Stimulated activated CD8-positive, alpha-beta memory T cell treated with anti-CD3 and anti-CD28 coated beads, Interleukin-12 subunit alpha, Interleukin-12 subunit beta, amount 100 ng/mL, for 24 hours (primary cell): ENCODE data around the gene AURKAIP1.
A peak's percentile ranks its signal among the peaks of the same experiment; 100 is the strongest.
"Not testable (repeated sequence)": the region's sequence is repeated elsewhere in the genome, so short reads cannot be mapped to it uniquely, and the experiment has no call there.

Experiments used
- DNase-seq: peaks from one replicate; pipeline ENCODE4 v3.0.0-alpha.2; 2020; ENCODE audit errors: extremely low read depth

Gene AURKAIP1

GRCh38 chr1:1387098-1388077 is 12.4 kb upstream of the AURKAIP1 start:
- DNase-seq, result no peak

- no peak for DNase-seq
Measured at GRCh38 chr1:1385931-1386330, 10.9 kb upstream of the AURKAIP1 start.

- not testable (repeated sequence) for DNase-seq
Measured at GRCh38 chr1:1385339-1385738, 10.3 kb upstream of the AURKAIP1 start.

- DNase-seq, result no peak
Measured at GRCh38 chr1:1381294-1381693, 6.3 kb upstream of the AURKAIP1 start.

GRCh38 chr1:1380860-1381259 is 5.9 kb upstream of the AURKAIP1 start:
- DNase-seq, result no peak

- no peak for DNase-seq
Measured at GRCh38 chr1:1377540-1378205, 2.7 kb upstream of the AURKAIP1 start.

- no peak for DNase-seq
Measured at GRCh38 chr1:1376551-1377226, 1.7 kb upstream of the AURKAIP1 start.

GRCh38 chr1:1374589-1374928 is 448 bp downstream of the AURKAIP1 start:
- DNase-seq, result no peak

- DNase-seq, result no peak
Measured at GRCh38 chr1:1373815-1374588, 1.0 kb downstream of the AURKAIP1 start.

- DNase-seq, result no peak
Measured at GRCh38 chr1:1373051-1373814, 1.8 kb downstream of the AURKAIP1 start.

- DNase-seq, result peak; percentile 45
Measured at GRCh38 chr1:1371746-1372711, 3.0 kb downstream of the AURKAIP1 start.

GRCh38 chr1:1371364-1371745 is 3.7 kb downstream of the AURKAIP1 start:
- DNase-seq, result no peak

GRCh38 chr1:1370771-1371300 is 4.2 kb downstream of the AURKAIP1 start:
- DNase-seq, result no peak

GRCh38 chr1:1370094-1370493 is 4.9 kb downstream of the AURKAIP1 start:
- not testable (repeated sequence) for DNase-seq

- no peak for DNase-seq
Measured at GRCh38 chr1:1367315-1367714, 7.7 kb downstream of the AURKAIP1 start.

- no peak for DNase-seq
Measured at GRCh38 chr1:1366699-1367066, 8.3 kb downstream of the AURKAIP1 start.

- no peak for DNase-seq
Measured at GRCh38 chr1:1365875-1366698, 8.9 kb downstream of the AURKAIP1 start.

GRCh38 chr1:1364266-1364665 is 10.7 kb downstream of the AURKAIP1 start:
- DNase-seq, result no peak

GRCh38 chr1:1361982-1362423 is 13.0 kb downstream of the AURKAIP1 start:
- DNase-seq, result no peak
